Activated B cell treated with CpG ODN at 0.5 μM for 24 hours (primary cell): ENCODE data around the gene IMPG1. TPM values are rescaled to one million over a fixed set of nuclear protein-coding genes. Genes with fewer than 3 reads are reported as not detected.

Experiments used
- ATAC-seq: fragments of 200-7000 bp; cut with Tn5 transposase; one replicate; pipeline ENCODE4 v1.10.0; 2021; ENCODE audit warnings: low read depth, mild to moderate bottlenecking, moderate library complexity
- CTCF ChIA-PET: fragments of 350-600 bp; sonication (Branson Sonifier 250); formaldehyde crosslinking; loops from one replicate; lab custom pipeline; 2021; ENCODE audit warnings: antibody characterized with exemption; lab: Charles Lee
- POLR2A ChIA-PET: fragments of 350-600 bp; sonication (Branson Sonifier 250); formaldehyde crosslinking; loops from one replicate; lab custom pipeline; 2021; ENCODE audit warnings: antibody characterized with exemption; lab: Charles Lee
- DNase-seq: peaks from one replicate; pipeline ENCODE4 v3.0.0; 2022
- H3K27ac Mint-ChIP-seq: one replicate; pipeline ENCODE4 v1.8.0; 2020; ENCODE audit warnings: mixed read lengths
- H3K27me3 Mint-ChIP-seq: one replicate; pipeline ENCODE4 v1.8.0; 2021; ENCODE audit warnings: mixed read lengths
- H3K36me3 Mint-ChIP-seq: one replicate; pipeline ENCODE4 v1.8.0; 2021; ENCODE audit warnings: low read depth, mixed read lengths
- H3K4me1 Mint-ChIP-seq: one replicate; pipeline ENCODE4 v1.8.0; 2021; ENCODE audit warnings: mixed read lengths
- H3K4me3 Mint-ChIP-seq: one replicate; pipeline ENCODE4 v1.8.0; 2020; ENCODE audit warnings: mild to moderate bottlenecking, mixed read lengths
- H3K9me3 Mint-ChIP-seq: one replicate; pipeline ENCODE4 v1.8.0; 2020; ENCODE audit warnings: mixed read lengths
- CTCF ChIP-seq: fragments of 200-600 bp; IDR thresholded peaks from one replicate; pipeline ENCODE4 v1.8.0; 2022; ENCODE audit warnings: antibody characterized with exemption, mild to moderate bottlenecking
- intact Hi-C: fragments of 100-400 bp; cut with micrococcal nuclease; formaldehyde crosslinking; loops from one replicate; pipeline ENCODE4 v1.15.1; 2024
- total RNA-seq: library from RNA; stranded (reverse); gene quantifications from 2 replicates; pipeline ENCODE4 v1.2.3, GENCODE V29; 2022

IMPG1 gene
- not detected in 2 replicates for total RNA-seq

DNA sequence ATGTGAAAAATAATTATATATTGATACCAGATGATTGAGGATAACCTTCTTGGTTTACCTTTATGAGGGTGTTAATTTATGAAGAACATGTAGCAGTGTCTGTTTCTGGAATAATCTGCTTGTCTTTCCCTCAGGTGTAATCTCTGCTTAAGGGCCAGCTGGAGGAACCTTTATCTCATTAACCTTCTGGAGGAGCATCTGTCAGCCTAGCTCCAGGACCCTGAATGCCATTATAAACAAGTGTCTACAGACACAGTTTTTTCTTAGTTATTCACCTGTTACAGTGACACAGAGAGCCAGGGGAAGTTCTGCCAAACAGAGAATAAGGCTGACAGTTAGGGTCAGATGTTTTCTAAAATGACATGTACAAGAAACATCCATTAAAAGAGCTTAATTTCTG, at the start of gene IMPG1:
TSS of gene IMPG1 (minus strand) at position 101 of the 400 bp plus-strand sequence. CDS start 174 bp downstream, outside the sequence.
- Mint-ChIP-seq H3K9me3 (peaks cover 13% of the 10 kb centered on the region), H3K4me1 (no peaks in the 10 kb centered on the region), H3K27ac (no peak within 1 kb of the TSS), H3K27me3 (no peaks in the 10 kb centered on the region), H3K4me3 (no peak within 1 kb of the TSS), H3K36me3 (no peaks in the 10 kb centered on the region)
- no peak for TF ChIP-seq CTCF
- no peak for ATAC-seq
- DNase-seq = no peak
- ChIA-PET CTCF (no interaction called here), POLR2A (no interaction called here)
- intact Hi-C loops = no loop called here

- POLR2A ChIA-PET = no interaction called here
- ATAC-seq = no peak
- no peak for DNase-seq
- intact Hi-C loops = no loop called here
- H3K9me3 Mint-ChIP-seq = peaks cover 17% of the 10 kb centered on the region
- H3K36me3 Mint-ChIP-seq = no peaks in the 10 kb centered on the region
- no peaks in the 10 kb centered on the region for H3K27me3 Mint-ChIP-seq
- H3K27ac Mint-ChIP-seq = no peak overlapping the region
- CTCF ChIA-PET = no interaction called here
- no peak for TF ChIP-seq CTCF
- H3K4me3 Mint-ChIP-seq = no peak overlapping the region
- no peaks in the 10 kb centered on the region for H3K4me1 Mint-ChIP-seq
Observed at GRCh38 chr6:76120302-76120701, 47.8 kb upstream of the IMPG1 start.

DNA sequence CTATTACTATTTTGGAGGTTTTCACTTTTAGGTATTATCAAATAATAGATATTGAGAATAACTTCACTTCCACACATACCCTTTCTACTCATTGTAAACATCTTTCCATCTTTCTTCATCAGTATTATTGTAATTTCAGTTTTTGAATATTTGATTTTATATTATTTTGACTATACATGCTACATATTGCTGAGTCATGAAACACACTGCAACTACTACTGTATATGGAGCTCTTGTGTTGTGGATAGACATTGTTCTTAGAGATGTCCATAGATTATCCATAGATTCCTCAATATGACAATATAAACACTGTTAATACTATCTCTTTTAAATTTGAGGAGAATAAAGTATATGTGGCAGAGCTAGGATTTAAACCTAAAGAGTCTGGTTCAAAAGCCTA, 819 bp upstream of the IMPG1 start:
- CTCF ChIA-PET = no interaction called here
- no peaks in the 10 kb centered on the region for H3K27me3 Mint-ChIP-seq

DNA sequence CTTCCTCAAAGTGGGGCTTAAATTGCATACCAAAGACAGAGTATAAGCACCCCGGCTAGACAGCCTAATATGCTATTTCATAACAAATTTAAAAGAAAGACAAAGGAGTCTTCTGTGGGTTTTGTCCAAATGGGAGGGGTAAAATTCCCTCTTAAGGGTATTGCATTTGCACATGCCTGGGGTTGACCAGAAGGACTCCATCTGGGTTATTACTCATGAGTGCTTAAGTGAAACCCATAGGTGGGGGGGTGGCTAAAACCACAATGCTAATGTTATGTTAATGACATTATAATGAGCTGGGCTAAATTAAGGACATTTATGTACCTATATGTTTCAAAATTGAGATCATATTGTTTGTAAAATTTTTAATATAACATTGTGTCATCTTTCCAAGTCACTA, 15.0 kb downstream of the IMPG1 start:
- ATAC-seq = no peak
- CTCF ChIA-PET = no interaction called here

More for the DNA sequence above, 819 bp upstream of the IMPG1 start:
- intact Hi-C loops = no loop called here
- no peaks in the 10 kb centered on the region for H3K36me3 Mint-ChIP-seq
- no peak for DNase-seq
- no peak for ATAC-seq
- H3K27ac Mint-ChIP-seq = no peak overlapping the region
- H3K4me3 Mint-ChIP-seq = no peak overlapping the region
- POLR2A ChIA-PET = no interaction called here
- TF ChIP-seq CTCF = no peak
- no peaks in the 10 kb centered on the region for H3K4me1 Mint-ChIP-seq
- H3K9me3 Mint-ChIP-seq = peaks cover 15% of the 10 kb centered on the region

DNA sequence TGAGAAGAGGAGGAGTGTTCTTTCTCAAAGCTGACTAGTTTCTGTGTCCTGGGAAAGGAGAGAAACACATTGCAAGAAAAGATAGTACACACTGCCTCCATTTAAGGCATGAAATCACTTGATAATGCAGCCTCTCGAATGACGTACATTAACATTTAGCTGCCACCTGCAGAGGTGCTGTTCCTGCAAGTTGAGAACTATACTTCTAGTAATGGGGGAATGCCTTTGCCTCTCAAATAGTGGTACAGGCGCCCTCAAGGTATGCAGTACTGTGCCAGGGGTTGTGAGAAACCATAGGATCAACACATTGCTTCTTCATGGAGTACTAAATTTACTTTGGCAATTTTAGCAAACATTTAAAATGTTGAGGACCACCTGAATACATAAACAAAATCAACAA, 20.1 kb downstream of the IMPG1 start:
- no peak overlapping the region for H3K4me3 Mint-ChIP-seq
- ATAC-seq = no peak
- H3K27ac Mint-ChIP-seq = no peak overlapping the region
- ChIA-PET POLR2A (no interaction called here), CTCF (no interaction called here)
- H3K9me3 Mint-ChIP-seq = peaks cover 2% of the 10 kb centered on the region
- no peaks in the 10 kb centered on the region for H3K36me3 Mint-ChIP-seq
- no peak for DNase-seq
- intact Hi-C loops = no loop called here
- no peak for TF ChIP-seq CTCF
- H3K4me1 Mint-ChIP-seq = no peaks in the 10 kb centered on the region
- H3K27me3 Mint-ChIP-seq = no peaks in the 10 kb centered on the region

More for the DNA sequence above, 15.0 kb downstream of the IMPG1 start:
- no peak for TF ChIP-seq CTCF
- intact Hi-C loops = no loop called here
- Mint-ChIP-seq H3K27ac (no peak overlapping the region), H3K4me1 (no peaks in the 10 kb centered on the region), H3K27me3 (no peaks in the 10 kb centered on the region), H3K4me3 (no peak overlapping the region), H3K9me3 (peaks cover 2% of the 10 kb centered on the region), H3K36me3 (no peaks in the 10 kb centered on the region)
- DNase-seq = no peak
- POLR2A ChIA-PET = no interaction called here
